Adrenal gland (tissue), 12 donors: ENCODE results near the gene PACS1. TPM values are rescaled to one million over a fixed set of nuclear protein-coding genes. Genes with fewer than 3 reads are reported as not detected.

Source experiments
- DNase-seq, 7 donors: peaks; one replicate each; pipeline ENCODE4 v3.0.0-alpha.2; 2019 to 2020
- H3K27ac ChIP-seq, 5 donors: fragments of 200-600 bp; sonication (generic) in 4 of 5; 1 replicate in 3 of 5; 2 replicates in 2 of 5; pipeline versions ENCODE4 v1.5.1 to v1.8.0; 2016 to 2020; ENCODE audit warnings: mild to moderate bottlenecking in 1 of 5
- H3K27me3 ChIP-seq: fragments of 200-600 bp; 2 replicates; pipeline ENCODE4 v1.8.0; 2021
- H3K36me3 ChIP-seq, 2 donors: fragments of 200-600 bp; replicated peaks in 1 of 2; 1 replicate in 1 of 2; 2 replicates in 1 of 2; pipeline versions ENCODE4 v1.5.1 to v1.8.0; 2018 to 2022
- H3K4me1 ChIP-seq, 2 donors: fragments of 200-600 bp; replicated peaks in 1 of 2; 1 replicate in 1 of 2; 2 replicates in 1 of 2; pipeline versions ENCODE4 v1.5.1 to v1.8.0; 2018 to 2021
- H3K4me3 ChIP-seq, 4 donors: fragments of 200-600 bp; sonication (generic) in 3 of 4; one replicate each; pipeline ENCODE4 v1.5.1; 2016 to 2018
- H3K9me3 ChIP-seq, 3 donors: fragments of 200-600 bp; sonication (generic) in 1 of 3; replicated peaks in 1 of 3; 1 replicate in 2 of 3; 2 replicates in 1 of 3; pipeline versions ENCODE4 v1.5.1 to v1.8.0; 2016 to 2021
- POLR2A ChIP-seq, 2 donors: fragments of 450-650 bp; IDR thresholded peaks; one replicate each; pipeline ENCODE4 v1.6.1; 2017; ENCODE audit warnings: antibody characterized with exemption in 2 of 2, mild to moderate bottlenecking in 2 of 2, moderate library complexity in 1 of 2
- WGBS, 4 donors: extraction: QIAGEN DNeasy Blood & Tissue Kit in 2 of 4; methylation state at CpG; one replicate each; pipeline versions ENCODE4 v1.1.5 to v1.1.7; 2013 to 2017; 5-methylcytosine and 5-hydroxymethylcytosine counted together
- intact Hi-C, 2 donors: fragments of 100-400 bp; cut with DNase I; formaldehyde crosslinking; loops; one replicate each; pipeline versions ENCODE4 v1.14.1 to v1.15.0; 2022 to 2023
- polyA plus RNA-seq, 3 donors: library from polyadenylated mRNA; stranded (reverse); fragments of 200-250 nt in 2 of 3; fragments of 350-450 nt in 1 of 3; fragmentation: Illumina TruSeq in 1 of 3; extraction: RNeasy Lipid Tissue Mini Kit (QIAGEN cat#74804) in 1 of 3; gene quantifications; one replicate each; pipeline ENCODE4 v1.2.3, GENCODE V29; 2013 to 2014
- total RNA-seq, 9 donors: library from RNA; depleted of rRNA in 4 of 9; stranded (reverse); fragments of >200 nt in 4 of 9; fragments of 120-200 nt in 1 of 9; fragmentation: NEBNext Ultra II Directional in 1 of 9; extraction: Animal tissue kit (Norgen Biotek cat#: 25700) in 1 of 9; gene quantifications; one replicate each; pipeline versions ENCODE4 v1.1.0 to v1.2.4, GENCODE V29; 2013 to 2023
- TF ChIP-seq, protein P1 (sequence below), 6 experiments: fragments of 450-650 bp in 4 of 6; fragments of 200-600 bp in 2 of 6; sonication (generic) in 1 of 6; IDR thresholded peaks; 1 replicate in 5 of 6; 2 replicates in 1 of 6; pipeline versions ENCODE4 v1.5.1 to v1.8.0; 2016 to 2021; ENCODE audit warnings: antibody characterized with exemption in 6 of 6, mild to moderate bottlenecking in 2 of 6, moderate library complexity in 1 of 6
- donor health status: healthy with polysubstance abuse.
- donor health status: Bipolar disorder and iron deficiency.
- donor health status: DM: yes; HTN: yes; CAD: no.
- donor health status: DM: no; HTN: no; CAD: no.
- donor health status: DM: no; HTN: no; CAD: no.
- donor health status: DM: yes; HTN: yes; CAD: no.

The PACS1 gene
- total and polyA plus RNA-seq, 12 donors, result 21.1 to 60.5 (median 38.2) TPM

DNA sequence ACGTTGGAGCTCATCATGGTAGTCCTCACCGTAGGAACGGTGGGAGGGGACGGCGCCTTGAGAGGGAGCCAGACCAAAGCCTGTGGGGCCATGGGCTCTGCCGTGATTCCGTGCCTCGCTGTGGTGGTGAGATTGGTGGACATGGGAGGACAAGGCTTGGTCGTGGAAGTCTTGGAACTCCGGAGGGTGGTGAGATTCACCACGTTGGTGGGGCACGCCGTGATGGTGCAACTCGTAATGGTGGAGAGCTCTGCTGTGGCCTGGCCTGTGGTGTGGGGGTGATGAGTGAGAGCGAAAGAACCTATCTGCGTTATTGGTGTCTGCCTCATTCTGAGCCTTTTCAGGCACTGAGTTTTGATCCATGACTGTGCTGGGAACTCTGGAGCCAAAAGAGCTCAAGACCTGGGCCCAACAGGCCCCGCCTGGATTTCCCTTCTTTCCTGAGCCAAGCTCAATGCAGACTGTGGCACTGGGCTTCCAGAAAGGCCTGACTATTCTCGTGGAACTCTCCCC lies 44.0 kb upstream of the PACS1 start, which contains the start of gene CATSPER1:
TSS of gene CATSPER1 (minus strand) at position 463 of the 513 bp plus-strand sequence. CDS start at position 363, 100 bp downstream.
- Histone ChIP-seq H3K4me3 (no peak within 1 kb of the TSS), H3K9me3 (no peaks in the 10 kb centered on the region), H3K27ac (no peak within 1 kb of the TSS), H3K27me3 (no peaks in the 10 kb centered on the region), H3K4me1 (peaks cover 4 to 13% of the 10 kb centered on the region in 2 donors), H3K36me3 (no peaks in the 10 kb centered on the region)
- 85 to 91% (median 87%) methylated on average over 17 to 18 of the region's 18 CpGs for WGBS, 4 donors
- intact Hi-C loops, result no loop called here
- no peak for TF ChIP-seq POLR2A (IDR thresholded peaks at IDR 0.05)
- TF ChIP-seq, protein P1, sequence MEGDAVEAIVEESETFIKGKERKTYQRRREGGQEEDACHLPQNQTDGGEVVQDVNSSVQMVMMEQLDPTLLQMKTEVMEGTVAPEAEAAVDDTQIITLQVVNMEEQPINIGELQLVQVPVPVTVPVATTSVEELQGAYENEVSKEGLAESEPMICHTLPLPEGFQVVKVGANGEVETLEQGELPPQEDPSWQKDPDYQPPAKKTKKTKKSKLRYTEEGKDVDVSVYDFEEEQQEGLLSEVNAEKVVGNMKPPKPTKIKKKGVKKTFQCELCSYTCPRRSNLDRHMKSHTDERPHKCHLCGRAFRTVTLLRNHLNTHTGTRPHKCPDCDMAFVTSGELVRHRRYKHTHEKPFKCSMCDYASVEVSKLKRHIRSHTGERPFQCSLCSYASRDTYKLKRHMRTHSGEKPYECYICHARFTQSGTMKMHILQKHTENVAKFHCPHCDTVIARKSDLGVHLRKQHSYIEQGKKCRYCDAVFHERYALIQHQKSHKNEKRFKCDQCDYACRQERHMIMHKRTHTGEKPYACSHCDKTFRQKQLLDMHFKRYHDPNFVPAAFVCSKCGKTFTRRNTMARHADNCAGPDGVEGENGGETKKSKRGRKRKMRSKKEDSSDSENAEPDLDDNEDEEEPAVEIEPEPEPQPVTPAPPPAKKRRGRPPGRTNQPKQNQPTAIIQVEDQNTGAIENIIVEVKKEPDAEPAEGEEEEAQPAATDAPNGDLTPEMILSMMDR (IDR thresholded peaks at IDR 0.05), result no peak
- no peak for DNase-seq

DNA sequence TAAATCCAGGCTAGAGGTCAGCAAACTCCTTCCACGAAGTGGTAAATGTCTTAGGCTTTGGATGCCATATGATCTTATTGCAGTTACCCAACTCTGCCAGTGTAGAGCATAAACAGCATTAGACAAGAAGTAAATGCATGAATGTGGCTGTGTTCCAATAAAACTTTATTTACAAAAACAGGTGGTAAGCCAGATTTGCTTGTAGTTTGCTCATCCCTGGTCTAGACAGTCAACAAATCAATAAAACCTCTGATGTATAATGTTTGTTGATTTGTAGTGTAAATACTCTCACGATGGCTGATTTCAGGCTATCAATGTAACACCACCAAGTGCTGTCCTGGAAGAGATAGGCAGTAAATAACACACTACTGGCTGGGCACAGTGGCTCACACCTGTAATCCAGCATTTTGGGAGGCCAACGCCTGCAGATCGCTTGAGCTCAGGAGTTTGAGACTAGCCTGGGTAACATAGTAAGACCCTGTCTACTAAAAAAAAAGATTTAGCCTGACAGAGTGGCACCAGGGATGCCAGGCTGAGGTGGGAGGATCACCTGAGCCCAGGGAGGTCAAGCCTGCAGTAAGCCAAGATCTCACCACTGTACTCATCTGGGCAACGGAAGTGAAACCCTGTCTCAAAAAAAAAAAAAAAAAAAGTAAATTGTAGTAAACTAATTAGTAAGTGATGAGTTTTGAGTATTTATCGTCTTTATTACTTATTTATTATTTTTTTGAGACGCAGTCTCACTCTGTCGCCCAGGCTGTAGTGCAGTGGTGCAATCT lies 36.9 kb upstream of the PACS1 start:
- Histone ChIP-seq H3K9me3 (no peaks in the 10 kb centered on the region), H3K27ac (no peak overlapping the region), H3K4me1 (no peaks in the 10 kb centered on the region), H3K36me3 (no peaks in the 10 kb centered on the region), H3K4me3 (no peak overlapping the region), H3K27me3 (no peaks in the 10 kb centered on the region)
- DNase-seq, result no peak
- TF ChIP-seq, protein P1 (IDR thresholded peaks at IDR 0.05), result no peak
- no peak for TF ChIP-seq POLR2A (IDR thresholded peaks at IDR 0.05)
- intact Hi-C loops, result no loop called here
- 83 to 85% (median 84%) methylated on average over 8 of the region's 8 CpGs for WGBS, 4 donors

DNA sequence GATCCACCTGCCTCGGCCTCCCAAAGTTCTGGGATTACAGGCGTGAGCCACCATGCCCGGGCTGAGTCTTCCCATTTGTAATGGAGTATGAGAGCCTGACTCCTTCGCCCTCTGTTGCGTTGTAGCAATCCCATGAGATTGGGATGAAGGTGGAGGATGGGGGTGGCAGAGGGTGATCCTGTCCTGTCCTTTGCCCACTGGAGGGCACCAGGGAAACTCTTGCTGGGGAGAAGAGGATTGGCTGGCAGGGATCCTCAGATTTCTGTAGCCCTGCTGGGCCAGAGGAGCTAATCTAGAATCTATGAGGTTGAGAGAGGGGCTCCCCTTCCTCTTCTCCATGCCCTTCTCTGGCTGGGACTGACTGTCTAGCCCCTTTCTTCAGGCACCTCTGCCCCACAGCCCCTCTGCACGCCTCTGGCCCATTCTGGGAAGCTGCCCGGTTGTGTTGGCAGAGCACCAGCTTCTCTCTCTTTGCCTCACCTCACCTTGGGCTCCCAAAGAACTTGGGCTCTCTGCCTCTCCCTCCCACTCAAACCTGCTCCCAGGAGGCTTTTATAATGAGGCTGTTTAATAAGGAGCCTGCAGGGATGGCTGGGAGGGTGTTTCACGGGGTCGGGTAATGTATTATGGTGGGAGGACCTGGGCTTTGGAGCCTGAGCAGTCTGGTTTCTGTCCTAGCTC lies 34.3 kb upstream of the PACS1 start:
- WGBS, 4 donors, result 49 to 83% (median 63%) methylated on average over 5 to 9 of the region's 9 CpGs
- intact Hi-C loops, result no loop called here
- DNase-seq, result no peak
- H3K9me3 ChIP-seq, result no peaks in the 10 kb centered on the region
- no peak for TF ChIP-seq POLR2A (IDR thresholded peaks at IDR 0.05)
- TF ChIP-seq, protein P1 (IDR thresholded peaks at IDR 0.05), result no peak
- no peaks in the 10 kb centered on the region for H3K36me3 ChIP-seq
- no peaks in the 10 kb centered on the region for H3K4me1 ChIP-seq
- no peak overlapping the region for H3K4me3 ChIP-seq
- H3K27me3 ChIP-seq, result no peaks in the 10 kb centered on the region
- H3K27ac ChIP-seq, result no peak overlapping the region

DNA sequence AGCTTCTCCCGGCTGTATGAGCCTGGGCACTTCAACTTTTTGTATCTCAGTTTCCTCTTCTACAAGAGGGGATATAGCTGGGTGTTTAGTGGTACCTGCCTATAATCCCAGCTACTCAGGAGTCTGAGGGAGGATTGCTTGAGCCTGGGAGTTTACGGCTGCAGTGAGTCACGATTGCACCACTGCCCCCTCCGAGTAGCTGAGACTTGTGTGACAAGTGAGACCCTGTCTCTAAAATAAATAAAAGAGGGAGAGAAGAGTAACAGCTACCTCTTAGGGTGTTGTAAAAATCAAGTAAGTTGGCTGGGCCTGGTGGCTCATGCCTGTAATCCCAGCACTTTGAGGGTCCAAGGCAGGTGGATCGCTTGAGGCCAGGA lies 33.8 kb upstream of the PACS1 start:
- Histone ChIP-seq H3K36me3 (no peaks in the 10 kb centered on the region), H3K9me3 (no peaks in the 10 kb centered on the region), H3K27me3 (no peaks in the 10 kb centered on the region), H3K4me1 (no peaks in the 10 kb centered on the region), H3K27ac (no peak overlapping the region), H3K4me3 (no peak overlapping the region)
- DNase-seq, result no peak
- intact Hi-C loops, result no loop called here
- TF ChIP-seq, protein P1 (IDR thresholded peaks at IDR 0.05), result no peak
- no peak for TF ChIP-seq POLR2A (IDR thresholded peaks at IDR 0.05)
- 66 to 88% (median 84%) methylated on average over 5 of the region's 5 CpGs for WGBS, 4 donors
